Muscle of leg (tissue), 11 donors: ENCODE measurements around the gene GJB4. TPM values are rescaled to one million over a fixed set of nuclear protein-coding genes. Genes with fewer than 3 reads are reported as not detected.
"Not testable (repeated sequence)": the region's sequence is repeated elsewhere in the genome, so short reads cannot be mapped to it uniquely, and the experiment has no call there.

ENCODE experiments used
- DNase-seq: peaks from one replicate; pipeline ENCODE4 v3.0.0; 2013
- H3K27ac ChIP-seq: one replicate; pipeline ENCODE4 v1.5.1; 2013; ENCODE audit warnings: mild to moderate bottlenecking, low read length, control low read depth
- H3K27me3 ChIP-seq: one replicate; pipeline ENCODE4 v1.6.1; 2013; ENCODE audit warnings: low read length; ENCODE audit not compliant: control insufficient read depth, insufficient read depth
- H3K36me3 ChIP-seq: one replicate; pipeline ENCODE4 v1.6.1; 2013; ENCODE audit warnings: low read length; ENCODE audit not compliant: control insufficient read depth, insufficient read depth
- H3K4me1 ChIP-seq: one replicate; pipeline ENCODE4 v1.6.1; 2013; ENCODE audit warnings: low read length; ENCODE audit not compliant: control insufficient read depth, insufficient read depth
- H3K4me3 ChIP-seq: one replicate; pipeline ENCODE4 v1.5.1; 2013; ENCODE audit warnings: low read length, control low read depth
- H3K9me3 ChIP-seq: replicated peaks from 2 replicates; pipeline ENCODE4 v1.6.1; 2013; ENCODE audit warnings: low read depth, low read length; ENCODE audit not compliant: control insufficient read depth
- WGBS: methylation state at CpG from one replicate; pipeline ENCODE4 v1.1.5; 2013; ENCODE audit warnings: missing lambda C conversion rate; ENCODE audit not compliant: insufficient coverage; 5-methylcytosine and 5-hydroxymethylcytosine counted together
- polyA plus RNA-seq, 8 donors: library from polyadenylated mRNA; unstranded; fragments of 120-200 nt; gene quantifications; one replicate each; pipeline versions ENCODE4 v1.2.1 to v1.2.3, GENCODE V29; 2013; ENCODE audit warnings: inconsistent platforms in 1 of 8, low replicate concordance in 1 of 8; ENCODE audit not compliant: insufficient read length in 8 of 8, insufficient read depth in 1 of 8
- total RNA-seq: library from RNA; stranded (reverse); fragments of 120-200 nt; gene quantifications from one replicate; pipeline ENCODE4 v1.2.4, GENCODE V29; 2013

The GJB4 gene
- total and polyA plus RNA-seq, 9 donors = 0.05 to 0.13 (median 0.11) TPM; not detected in 6

DNA sequence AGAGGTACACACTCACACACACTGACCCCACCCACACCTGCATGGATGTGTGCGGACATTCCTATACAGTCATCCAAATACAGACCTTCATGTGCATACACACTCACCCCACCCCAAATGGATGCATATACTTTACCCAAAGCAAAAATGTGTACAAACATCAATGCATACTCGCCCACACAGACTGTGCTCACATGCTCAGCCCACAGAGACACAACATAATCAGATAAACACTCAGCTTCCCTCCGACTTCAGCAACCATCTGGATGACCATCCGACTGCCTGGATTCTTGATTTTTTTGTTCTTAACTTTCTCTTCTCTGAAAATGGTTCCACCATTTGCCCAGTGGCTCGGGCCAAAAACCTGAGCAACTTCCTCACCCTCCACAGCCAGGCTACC, 29.1 kb upstream of the GJB4 start:
- Histone ChIP-seq H3K36me3 (no peaks in the 10 kb centered on the region), H3K4me1 (no peaks in the 10 kb centered on the region), H3K27ac (no peak overlapping the region), H3K4me3 (no peak overlapping the region), H3K27me3 (no peaks in the 10 kb centered on the region), H3K9me3 (no peaks in the 10 kb centered on the region)
- WGBS = 57% methylated on average over 5 of the region's 5 CpGs
- DNase-seq = no peak

DNA sequence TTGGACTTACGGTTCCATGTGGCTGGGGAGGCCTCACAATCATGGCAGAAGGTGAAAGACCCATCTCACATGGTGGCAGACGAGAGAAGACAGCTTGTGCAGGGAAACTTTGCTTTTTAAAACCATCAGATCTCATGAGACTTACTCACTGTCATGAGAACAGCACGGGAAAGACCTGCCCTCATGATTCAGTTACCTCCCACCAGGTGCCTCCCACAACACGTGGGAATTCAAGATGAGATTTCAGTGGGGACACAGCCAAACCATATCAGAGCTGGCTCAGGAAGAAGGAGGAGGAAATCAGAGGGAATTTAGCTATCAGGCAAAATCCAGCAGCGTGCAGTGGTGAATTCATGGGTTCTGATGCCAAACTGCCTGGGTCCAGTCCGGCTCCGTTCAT, 26.7 kb upstream of the GJB4 start:
- not testable (repeated sequence) for H3K27me3 ChIP-seq, H3K4me3 ChIP-seq, DNase-seq, H3K4me1 ChIP-seq, H3K36me3 ChIP-seq, H3K9me3 ChIP-seq, H3K27ac ChIP-seq
- WGBS = 70% methylated on average over 2 of the region's 7 CpGs

DNA sequence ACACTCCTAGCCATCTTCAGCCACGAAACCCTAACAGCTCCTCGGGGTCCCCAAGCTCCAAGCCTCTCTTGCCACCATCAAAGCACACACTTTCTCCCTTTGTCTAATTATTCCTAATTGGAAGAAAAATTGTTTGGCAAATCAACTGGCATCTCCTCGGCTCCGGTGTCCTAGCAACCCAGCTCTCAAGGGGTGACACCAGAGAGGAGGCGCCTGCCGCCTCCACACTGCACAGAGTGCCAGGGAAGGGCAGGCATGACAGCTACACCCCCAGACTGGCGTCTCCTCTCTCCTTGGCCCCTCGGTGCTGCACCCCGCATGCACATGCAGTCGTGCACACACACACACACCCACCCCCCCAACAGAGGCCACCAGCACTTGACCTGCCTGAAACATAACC, 22.8 kb upstream of the GJB4 start:
- 62% methylated on average over 10 of the region's 10 CpGs for WGBS
- Histone ChIP-seq H3K27me3 (peaks cover 6% of the 10 kb centered on the region), H3K27ac (no peak overlapping the region), H3K36me3 (no peaks in the 10 kb centered on the region), H3K4me3 (no peak overlapping the region), H3K4me1 (no peaks in the 10 kb centered on the region), H3K9me3 (no peaks in the 10 kb centered on the region)
- no peak for DNase-seq

DNA sequence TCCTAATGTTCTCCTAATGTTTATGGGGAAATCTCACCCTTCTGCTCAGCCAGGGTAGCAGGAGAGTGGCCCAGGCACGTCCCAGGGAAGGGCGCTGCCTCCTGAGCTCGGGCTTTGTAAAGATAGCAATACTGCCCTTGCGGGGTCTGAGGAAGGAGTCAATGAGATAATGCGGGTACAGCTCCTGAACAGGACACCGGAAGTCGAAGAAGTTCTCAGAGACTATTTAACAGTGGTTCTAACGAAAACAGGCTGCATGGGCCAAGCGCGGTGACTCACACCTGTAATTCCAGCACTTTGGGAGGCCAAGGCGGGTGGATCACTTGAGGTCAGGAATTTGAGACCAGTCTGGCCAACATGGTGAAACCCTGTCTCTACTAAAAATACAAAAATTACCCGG, 22.3 kb upstream of the GJB4 start:
- H3K27ac ChIP-seq, H3K4me3 ChIP-seq, H3K27me3 ChIP-seq, H3K9me3 ChIP-seq, DNase-seq, H3K36me3 ChIP-seq, H3K4me1 ChIP-seq: not testable (repeated sequence)
- WGBS = 79% methylated on average over 8 of the region's 12 CpGs

DNA sequence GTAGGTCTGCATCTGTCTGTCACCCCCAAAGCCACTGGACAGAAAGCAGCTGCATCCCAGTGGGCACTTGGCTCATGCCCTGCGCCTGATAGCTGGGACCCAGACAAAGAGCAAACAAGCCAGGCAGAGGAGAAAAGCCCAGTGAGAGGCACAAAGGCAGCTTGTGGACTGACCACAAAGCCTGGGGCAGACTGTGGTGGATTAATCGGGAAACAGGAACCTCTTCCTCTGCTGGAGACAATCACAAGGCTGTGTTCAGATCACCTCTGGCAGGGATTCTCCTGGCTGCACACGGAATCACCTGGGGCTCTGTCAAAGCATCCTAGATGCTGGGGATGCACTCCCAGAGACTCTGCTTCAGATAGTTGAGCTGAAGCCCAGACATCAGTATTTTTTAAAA, 19.9 kb upstream of the GJB4 start:
- Histone ChIP-seq H3K4me3 (no peak overlapping the region), H3K27me3 (peaks cover 14% of the 10 kb centered on the region), H3K4me1 (peaks cover 3% of the 10 kb centered on the region), H3K9me3 (no peaks in the 10 kb centered on the region), H3K27ac (no peak overlapping the region), H3K36me3 (no peaks in the 10 kb centered on the region)
- DNase-seq = no peak
- WGBS = 42% methylated on average over 3 of the region's 3 CpGs

DNA sequence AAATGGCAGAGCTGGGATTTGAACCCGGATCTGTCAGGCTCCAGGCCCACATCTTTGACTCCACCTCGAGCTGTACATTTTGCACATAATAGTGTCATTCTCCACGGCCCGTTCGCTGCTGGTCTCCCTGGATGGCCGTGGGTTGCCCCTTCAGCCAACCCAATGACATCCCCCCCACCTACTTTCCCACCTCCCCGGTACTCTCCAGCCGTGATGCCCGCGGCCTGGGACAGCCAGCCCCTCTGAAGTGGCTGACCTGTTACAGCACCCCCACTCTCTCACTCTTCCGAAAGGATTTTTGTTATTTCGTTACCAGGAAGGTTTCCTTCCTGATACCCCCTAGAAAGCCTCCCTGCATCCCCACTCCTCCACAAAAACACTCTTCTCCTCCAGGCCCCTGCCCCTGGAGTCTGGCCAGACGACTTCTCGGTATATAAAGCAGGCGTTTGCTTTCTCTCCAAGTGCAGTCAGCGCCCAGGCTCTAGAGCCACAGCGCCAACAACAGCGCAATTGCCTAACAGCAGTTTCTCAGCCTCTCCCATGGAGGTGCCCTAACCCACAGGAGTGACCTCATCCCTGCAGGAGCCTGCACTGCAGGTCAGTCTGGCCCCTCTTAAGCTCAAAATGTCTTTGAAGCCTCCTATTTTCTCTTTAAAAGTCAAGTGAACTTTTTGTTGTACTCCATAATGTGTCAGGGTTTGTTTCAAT, 19.2 kb upstream of the GJB4 start:
- no peaks in the 10 kb centered on the region for H3K36me3 ChIP-seq
- peaks cover 14% of the 10 kb centered on the region for H3K27me3 ChIP-seq
- H3K9me3 ChIP-seq = no peaks in the 10 kb centered on the region
- 18% methylated on average over 18 of the region's 18 CpGs for WGBS
- H3K4me1 ChIP-seq = peaks cover 3% of the 10 kb centered on the region
- no peak overlapping the region for H3K4me3 ChIP-seq
- H3K27ac ChIP-seq = no peak overlapping the region
- DNase-seq = peak; percentile 14

DNA sequence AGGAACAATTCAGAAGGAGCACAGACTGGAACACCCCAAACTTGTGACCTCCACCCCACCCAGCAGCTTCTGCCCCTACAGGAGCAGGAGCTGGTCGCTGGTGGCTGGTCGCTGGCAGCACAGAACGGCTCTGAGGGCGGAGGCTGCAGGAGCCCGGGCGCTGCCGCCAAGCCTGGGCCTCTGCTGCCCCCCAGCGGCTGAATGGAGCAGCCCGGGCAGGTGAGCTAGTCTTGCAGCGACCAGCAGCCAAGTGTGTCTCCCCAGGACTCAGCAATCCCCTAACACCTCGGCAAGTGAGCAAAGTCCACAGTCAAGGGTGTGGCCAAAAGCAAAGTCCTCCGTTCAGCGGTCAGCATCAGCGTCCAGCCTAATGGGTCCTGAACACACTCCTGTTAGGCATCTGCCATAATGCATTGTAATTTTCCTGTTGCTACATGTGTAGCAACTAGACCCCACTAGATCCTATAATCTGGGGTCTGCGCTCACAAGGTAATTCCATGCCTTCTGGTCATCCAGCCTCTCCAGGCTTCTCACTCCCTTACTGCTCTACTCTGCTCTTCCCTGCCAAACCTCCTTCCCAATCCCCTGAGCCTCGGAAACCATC, 16.8 kb upstream of the GJB4 start:
- peak; percentile 71 for DNase-seq
- Histone ChIP-seq H3K27me3 (peaks cover 20% of the 10 kb centered on the region), H3K9me3 (no peaks in the 10 kb centered on the region), H3K4me1 (peaks cover 3% of the 10 kb centered on the region), H3K36me3 (no peaks in the 10 kb centered on the region), H3K4me3 (no peak overlapping the region), H3K27ac (no peak overlapping the region)
- 10% methylated on average over 16 of the region's 16 CpGs for WGBS

DNA sequence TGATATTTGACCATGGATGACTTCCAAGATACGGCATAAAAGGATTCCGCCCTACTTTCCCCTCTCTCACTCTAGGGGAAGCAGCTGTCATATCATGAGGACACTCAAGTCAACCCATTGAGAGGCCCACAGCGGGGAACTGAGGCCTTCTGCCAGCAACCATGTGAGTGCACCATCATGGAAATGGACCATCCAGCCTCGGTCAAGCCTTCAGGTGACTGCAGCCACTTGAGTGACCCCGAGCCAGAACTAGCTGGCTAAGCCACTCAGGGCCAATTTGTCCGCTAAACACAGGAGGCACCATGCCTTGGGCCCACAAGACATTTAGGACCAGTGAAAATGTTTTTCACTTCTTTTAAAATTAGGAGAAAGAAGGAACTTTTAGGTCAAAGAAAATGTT, 15.8 kb upstream of the GJB4 start:
- Histone ChIP-seq H3K27me3 (peaks cover 24% of the 10 kb centered on the region), H3K36me3 (no peaks in the 10 kb centered on the region), H3K27ac (no peak overlapping the region), H3K4me3 (no peak overlapping the region), H3K9me3 (no peaks in the 10 kb centered on the region), H3K4me1 (peaks cover 3% of the 10 kb centered on the region)
- DNase-seq = no peak
- 73% methylated on average over 2 of the region's 6 CpGs for WGBS

DNA sequence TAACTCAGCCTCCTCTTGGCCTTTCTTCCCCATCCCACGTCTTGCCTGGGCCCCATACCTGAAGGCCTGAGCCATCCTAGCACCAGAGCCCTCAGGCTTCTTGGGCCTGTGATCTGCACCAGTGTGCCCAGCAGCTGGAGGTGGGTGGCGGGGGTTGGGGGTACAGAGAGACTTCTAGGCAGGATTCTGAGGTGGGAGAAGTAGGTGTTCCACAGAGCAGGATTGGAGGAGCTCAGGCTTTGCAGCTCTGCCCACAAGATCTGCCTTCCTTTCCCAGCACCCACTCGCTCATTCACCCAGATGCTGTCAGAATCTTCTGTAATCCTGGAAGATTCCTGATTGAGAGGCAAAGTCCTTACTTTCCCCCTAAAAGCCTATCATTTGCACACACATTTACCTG, 14.7 kb upstream of the GJB4 start:
- Histone ChIP-seq H3K27ac (no peak overlapping the region), H3K27me3 (peaks cover 24% of the 10 kb centered on the region), H3K9me3 (no peaks in the 10 kb centered on the region), H3K36me3 (no peaks in the 10 kb centered on the region), H3K4me1 (peaks cover 3% of the 10 kb centered on the region), H3K4me3 (no peak overlapping the region)
- no peak for DNase-seq
- no CpG with 5 or more reads among the region's 3 CpGs for WGBS

DNA sequence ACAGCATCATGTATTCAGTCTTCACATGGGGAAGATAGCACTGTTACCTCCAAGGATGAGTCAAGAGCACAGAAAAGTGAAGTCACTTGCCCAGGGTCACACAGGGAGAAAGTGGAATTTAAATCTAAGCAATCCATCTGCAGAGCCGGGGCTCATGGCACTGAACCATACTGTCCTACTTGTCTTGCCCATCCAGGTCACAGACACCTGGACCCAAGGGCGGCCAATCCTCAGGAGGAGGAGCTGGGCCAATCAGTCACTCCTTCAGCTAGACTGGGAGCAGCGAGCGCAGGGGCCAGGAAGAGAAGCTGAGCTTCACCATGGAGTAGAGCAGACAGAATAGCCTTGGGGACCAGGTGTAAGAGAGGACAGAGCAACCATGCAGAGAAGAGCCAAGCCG, 13.9 kb upstream of the GJB4 start:
- 70% methylated on average over 5 of the region's 5 CpGs for whole genome bisulfite sequencing
- H3K27me3 ChIP-seq = peaks cover 22% of the 10 kb centered on the region

More for the DNA sequence above, 13.9 kb upstream of the GJB4 start:
- no peaks in the 10 kb centered on the region for H3K9me3 ChIP-seq
- H3K4me1 ChIP-seq = peaks cover 3% of the 10 kb centered on the region
- H3K27ac ChIP-seq = no peak overlapping the region
- no peak for DNase-seq
- H3K36me3 ChIP-seq = no peaks in the 10 kb centered on the region
- no peak overlapping the region for H3K4me3 ChIP-seq
